Measurements from ENCODE around the gene PEG3.

Gene PEG3

DNA sequence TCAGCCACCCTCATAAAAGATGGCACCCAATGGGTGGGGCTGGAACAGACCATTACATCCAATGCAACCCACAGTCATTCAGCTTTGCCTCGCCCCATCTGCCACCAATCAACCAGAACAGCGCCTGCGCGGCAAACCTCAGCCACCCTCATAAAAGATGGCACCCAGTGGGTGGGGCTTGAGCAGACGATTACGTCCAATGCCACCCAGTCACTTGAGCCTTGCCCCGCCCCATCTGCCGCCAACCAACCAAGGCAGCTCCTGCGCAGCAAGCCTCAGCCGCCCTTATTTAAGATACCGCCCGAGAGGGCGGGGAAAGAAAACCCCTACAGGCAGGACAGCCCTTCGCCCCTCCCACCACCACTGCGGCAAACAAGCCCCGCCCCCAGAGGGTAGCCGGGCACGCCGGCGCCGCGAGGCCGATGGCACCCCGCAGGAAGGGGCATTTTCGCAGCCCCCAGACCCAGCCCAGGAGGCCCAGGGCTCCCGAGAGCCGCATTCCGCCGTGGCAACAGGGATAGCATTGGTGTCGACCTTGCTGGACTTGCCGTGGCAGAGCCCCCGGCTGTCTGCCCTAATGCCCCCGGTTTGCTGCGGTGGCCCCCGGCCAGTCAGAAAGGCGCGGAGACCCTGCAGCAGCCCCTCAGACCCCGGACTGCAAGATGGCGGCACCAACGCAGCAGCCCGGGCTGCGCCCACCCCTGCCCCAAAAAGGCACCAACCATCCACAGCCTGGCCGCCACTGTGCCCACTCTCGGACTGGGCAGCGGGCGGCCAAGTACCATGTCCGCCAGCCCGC, 675 bp downstream of the PEG3 start:
- peaks cover 25 to 52% of the 10 kb centered on the region in 2 donors for H3K9me3 ChIP-seq (ENCODE audit: control insufficient read depth in 1 of 2, low read length in 2 of 2)
- H3K27me3 ChIP-seq (ENCODE audit: control insufficient read depth in 1 of 2, insufficient read depth in 2 of 2, low read length in 2 of 2) = no peaks in the 10 kb centered on the region
- H3K36me3 ChIP-seq (ENCODE audit: control insufficient read depth in 1 of 2, insufficient read depth in 2 of 2, low read length in 2 of 2) = no peaks in the 10 kb centered on the region
- H3K9ac ChIP-seq (ENCODE audit: low read depth in 1 of 2, low read length in 2 of 2) = no peak overlapping the region
- peak overlapping the region in 1 of 2 donors; percentile 44 for H3K4me3 ChIP-seq (ENCODE audit: low read depth in 1 of 2, low read length in 2 of 2)
- H3K4me1 ChIP-seq (ENCODE audit: control insufficient read depth in 1 of 2, insufficient read depth in 2 of 2, low read length in 2 of 2) = no peaks in the 10 kb centered on the region
- H3K27ac ChIP-seq (ENCODE audit: low read depth, low read length) = no peak overlapping the region

DNA sequence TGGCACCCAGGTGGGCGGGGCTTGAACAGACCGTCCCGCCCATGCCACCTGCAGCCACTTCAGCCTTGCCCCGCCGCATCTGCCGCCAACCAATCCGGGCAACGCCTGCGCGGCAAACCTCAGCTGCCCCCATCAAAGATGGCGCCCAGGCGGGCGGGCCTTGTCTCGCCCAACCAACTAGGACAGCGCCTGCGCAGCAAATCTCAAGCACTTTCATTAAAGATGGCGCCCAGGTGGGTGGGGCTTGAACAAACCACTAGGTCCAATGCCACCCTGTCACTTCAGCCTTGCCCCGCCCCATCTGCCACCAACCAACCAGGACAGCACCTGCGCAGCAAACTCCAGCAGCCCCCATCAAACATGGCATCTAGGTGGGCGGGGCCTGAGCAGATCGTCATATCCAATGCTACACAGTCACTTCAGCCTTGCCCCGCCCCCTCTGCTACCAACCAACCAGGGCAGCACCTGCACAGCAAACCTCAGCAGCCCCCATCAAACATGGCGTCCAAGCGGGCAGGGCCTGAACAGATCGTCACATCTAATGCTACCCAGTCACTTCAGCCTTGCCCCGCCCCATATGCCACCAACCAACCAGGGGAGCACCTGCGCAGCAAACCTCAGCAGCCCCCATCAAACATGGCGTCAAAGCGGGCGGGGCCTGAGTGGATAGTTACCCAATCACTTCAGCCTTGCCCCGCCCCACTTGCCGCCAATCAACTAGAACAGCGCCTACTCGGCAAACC, 1.4 kb downstream of the PEG3 start:
- H3K9me3 ChIP-seq (ENCODE audit: control insufficient read depth in 1 of 2, low read length in 2 of 2) = peaks cover 28 to 49% of the 10 kb centered on the region in 2 donors
- H3K9ac ChIP-seq (ENCODE audit: low read depth in 1 of 2, low read length in 2 of 2) = no peak overlapping the region
- H3K4me3 ChIP-seq (ENCODE audit: low read depth in 1 of 2, low read length in 2 of 2) = peak overlapping the region in 1 of 2 donors; percentile 44
- no peaks in the 10 kb centered on the region for H3K27me3 ChIP-seq (ENCODE audit: control insufficient read depth in 1 of 2, insufficient read depth in 2 of 2, low read length in 2 of 2)
- no peaks in the 10 kb centered on the region for H3K4me1 ChIP-seq (ENCODE audit: control insufficient read depth in 1 of 2, insufficient read depth in 2 of 2, low read length in 2 of 2)
- no peak overlapping the region for H3K27ac ChIP-seq (ENCODE audit: low read depth, low read length)
- H3K36me3 ChIP-seq (ENCODE audit: control insufficient read depth in 1 of 2, insufficient read depth in 2 of 2, low read length in 2 of 2) = no peaks in the 10 kb centered on the region

DNA sequence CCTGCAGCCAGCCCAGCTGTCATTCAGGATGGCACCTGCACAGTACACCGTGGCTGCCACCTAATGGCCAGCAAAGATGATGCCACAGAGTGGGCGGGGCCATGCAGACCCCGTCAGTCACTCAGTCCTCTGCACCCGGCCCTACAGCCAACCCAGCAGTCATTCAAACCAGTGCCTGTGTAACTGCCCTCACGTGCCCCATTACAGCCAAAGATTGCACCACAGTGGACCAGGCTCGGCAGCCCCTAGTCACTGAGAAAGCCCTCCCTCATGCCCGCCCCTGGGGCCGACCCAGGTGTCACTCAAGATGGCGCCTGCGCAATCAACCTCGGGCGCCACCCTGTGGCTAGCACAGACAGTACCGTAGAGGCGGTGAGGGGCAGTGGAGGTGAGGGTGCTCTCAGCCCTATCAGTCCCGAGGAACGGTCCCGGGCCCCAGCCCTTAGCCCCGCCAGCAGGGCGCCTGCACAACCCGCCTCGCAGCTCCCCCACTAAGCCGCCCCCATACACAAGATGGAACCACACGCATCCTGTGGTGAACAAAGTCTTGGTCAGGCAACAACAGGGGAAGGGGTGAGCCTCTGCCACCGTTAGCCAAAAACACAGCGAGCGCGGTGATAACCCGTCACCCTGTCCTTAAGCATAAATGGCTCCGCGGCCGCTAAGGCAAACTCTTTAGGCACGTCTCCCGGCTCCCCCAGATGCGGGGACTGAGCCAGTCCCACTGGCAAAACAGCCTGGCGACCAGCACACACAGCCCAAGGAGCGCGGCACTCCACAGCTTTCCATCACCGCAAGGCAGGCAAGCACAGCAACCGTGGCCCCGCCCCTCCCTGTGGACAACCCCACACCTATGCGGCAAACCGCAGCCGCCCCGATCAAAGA, 2.3 kb downstream of the PEG3 start:
- Histone ChIP-seq H3K36me3 (ENCODE audit: control insufficient read depth in 1 of 2, insufficient read depth in 2 of 2, low read length in 2 of 2) (no peaks in the 10 kb centered on the region), H3K9ac (ENCODE audit: low read depth in 1 of 2, low read length in 2 of 2) (no peak overlapping the region), H3K9me3 (ENCODE audit: control insufficient read depth in 1 of 2, low read length in 2 of 2) (peaks cover 33 to 49% of the 10 kb centered on the region in 2 donors), H3K4me3 (ENCODE audit: low read depth in 1 of 2, low read length in 2 of 2) (peak overlapping the region; percentile 40 to 44), H3K27me3 (ENCODE audit: control insufficient read depth in 1 of 2, insufficient read depth in 2 of 2, low read length in 2 of 2) (no peaks in the 10 kb centered on the region), H3K4me1 (ENCODE audit: control insufficient read depth in 1 of 2, insufficient read depth in 2 of 2, low read length in 2 of 2) (no peaks in the 10 kb centered on the region), H3K27ac (ENCODE audit: low read depth, low read length) (peak overlapping the region; percentile 50)

DNA sequence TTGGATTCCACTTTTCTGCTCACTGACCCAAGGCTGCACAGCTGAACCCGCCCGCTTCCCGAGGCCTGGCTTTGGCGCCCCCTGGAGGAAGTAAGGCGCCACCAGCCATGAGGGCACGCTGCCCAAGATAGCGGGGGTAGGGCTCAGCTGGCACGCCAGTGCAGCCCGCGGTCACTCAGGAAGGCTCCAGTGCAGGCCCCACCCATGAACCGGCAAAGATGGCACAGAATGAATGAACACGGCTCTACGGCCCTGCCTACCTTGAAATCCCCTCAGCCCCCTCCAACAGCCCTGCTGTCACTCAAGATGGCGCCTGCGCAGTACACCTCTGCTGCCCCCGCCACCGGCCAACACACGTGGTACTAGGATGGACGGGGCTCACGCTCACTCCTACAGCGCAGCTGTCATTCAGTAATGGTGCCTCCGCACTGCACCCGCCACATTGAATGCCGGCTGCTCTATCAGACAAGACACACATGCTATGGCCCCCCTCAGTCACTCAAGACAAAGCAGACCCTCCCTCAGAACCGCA, 3.0 kb downstream of the PEG3 start:
- Histone ChIP-seq H3K9ac (ENCODE audit: low read depth in 1 of 2, low read length in 2 of 2) (no peak overlapping the region), H3K9me3 (ENCODE audit: control insufficient read depth in 1 of 2, low read length in 2 of 2) (peaks cover 36 to 50% of the 10 kb centered on the region in 2 donors), H3K36me3 (ENCODE audit: control insufficient read depth in 1 of 2, insufficient read depth in 2 of 2, low read length in 2 of 2) (no peaks in the 10 kb centered on the region), H3K4me1 (ENCODE audit: control insufficient read depth in 1 of 2, insufficient read depth in 2 of 2, low read length in 2 of 2) (no peaks in the 10 kb centered on the region), H3K4me3 (ENCODE audit: low read depth in 1 of 2, low read length in 2 of 2) (peak overlapping the region; percentile 40 to 44), H3K27me3 (ENCODE audit: control insufficient read depth in 1 of 2, insufficient read depth in 2 of 2, low read length in 2 of 2) (no peaks in the 10 kb centered on the region), H3K27ac (ENCODE audit: low read depth, low read length) (no peak overlapping the region)

DNA sequence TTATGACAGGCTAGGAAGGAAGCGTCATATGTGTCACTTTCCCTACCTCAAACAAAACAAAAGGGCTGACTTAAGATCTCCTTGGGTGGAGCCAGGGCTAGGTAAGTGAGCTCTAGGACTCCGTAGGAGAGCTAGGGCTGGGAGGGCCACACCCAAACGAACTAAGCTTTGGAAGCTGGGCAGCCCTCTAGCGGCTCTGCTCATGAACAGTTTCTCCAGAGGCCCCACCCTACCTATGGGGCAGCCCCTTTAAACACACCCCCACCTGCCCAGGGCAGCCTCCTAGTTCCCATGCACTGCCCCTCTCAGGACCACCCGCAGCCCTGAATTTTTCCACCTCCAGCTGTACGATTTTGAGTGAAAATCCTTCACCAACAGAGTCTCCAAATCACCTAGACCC, 3.5 kb downstream of the PEG3 start:
- Histone ChIP-seq H3K4me3 (ENCODE audit: low read depth in 1 of 2, low read length in 2 of 2) (no peak overlapping the region), H3K9me3 (ENCODE audit: control insufficient read depth in 1 of 2, low read length in 2 of 2) (peaks cover 40 to 56% of the 10 kb centered on the region in 2 donors), H3K27me3 (ENCODE audit: control insufficient read depth in 1 of 2, insufficient read depth in 2 of 2, low read length in 2 of 2) (no peaks in the 10 kb centered on the region), H3K27ac (ENCODE audit: low read depth, low read length) (no peak overlapping the region), H3K4me1 (ENCODE audit: control insufficient read depth in 1 of 2, insufficient read depth in 2 of 2, low read length in 2 of 2) (no peaks in the 10 kb centered on the region), H3K36me3 (ENCODE audit: control insufficient read depth in 1 of 2, insufficient read depth in 2 of 2, low read length in 2 of 2) (no peaks in the 10 kb centered on the region), H3K9ac (ENCODE audit: low read depth in 1 of 2, low read length in 2 of 2) (no peak overlapping the region)

DNA sequence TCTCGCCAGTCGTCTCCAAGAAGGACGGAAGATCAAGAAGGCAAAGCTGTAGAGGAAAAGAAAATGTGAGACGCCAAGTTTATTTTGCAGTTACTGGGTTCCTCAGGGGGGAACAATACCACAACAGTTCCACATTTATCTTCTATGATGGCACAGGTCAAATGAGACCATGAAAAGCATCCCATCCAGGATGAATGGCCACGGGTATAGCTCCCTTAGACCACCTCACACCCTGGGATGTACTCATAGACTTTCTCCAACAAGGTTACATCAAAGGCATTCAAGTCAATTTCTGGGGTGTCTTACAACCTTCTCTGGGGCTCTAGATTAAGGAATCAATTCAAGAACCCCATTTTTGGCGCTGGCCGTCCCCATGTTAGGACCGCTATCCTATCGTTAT, 4.5 kb downstream of the PEG3 start:
- Histone ChIP-seq H3K27ac (ENCODE audit: low read depth, low read length) (no peak overlapping the region), H3K9me3 (ENCODE audit: control insufficient read depth in 1 of 2, low read length in 2 of 2) (peaks cover 40 to 54% of the 10 kb centered on the region in 2 donors), H3K27me3 (ENCODE audit: control insufficient read depth in 1 of 2, insufficient read depth in 2 of 2, low read length in 2 of 2) (no peaks in the 10 kb centered on the region), H3K36me3 (ENCODE audit: control insufficient read depth in 1 of 2, insufficient read depth in 2 of 2, low read length in 2 of 2) (no peaks in the 10 kb centered on the region), H3K4me3 (ENCODE audit: low read depth in 1 of 2, low read length in 2 of 2) (no peak overlapping the region), H3K9ac (ENCODE audit: low read depth in 1 of 2, low read length in 2 of 2) (no peak overlapping the region), H3K4me1 (ENCODE audit: control insufficient read depth in 1 of 2, insufficient read depth in 2 of 2, low read length in 2 of 2) (no peaks in the 10 kb centered on the region)

DNA sequence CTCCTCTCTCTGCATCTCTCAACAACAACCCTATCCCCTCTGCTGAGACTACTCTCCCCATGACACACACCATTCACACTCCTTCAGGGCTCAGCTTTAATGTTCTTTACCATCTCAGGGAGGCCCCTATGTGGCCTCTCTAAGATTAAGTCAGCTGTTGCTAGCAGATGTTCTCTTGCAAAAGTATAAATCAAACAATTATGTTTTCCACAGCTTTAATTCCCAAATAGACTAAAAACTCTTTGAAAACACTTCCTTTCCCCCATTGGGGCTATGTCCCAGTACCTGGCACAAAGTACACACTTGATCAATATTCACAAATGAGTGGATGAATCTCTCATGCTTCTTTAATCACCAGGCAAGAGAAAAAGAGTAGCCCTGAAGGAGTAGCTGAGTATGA, 5.1 kb downstream of the PEG3 start:
- no peaks in the 10 kb centered on the region for H3K27me3 ChIP-seq (ENCODE audit: control insufficient read depth in 1 of 2, insufficient read depth in 2 of 2, low read length in 2 of 2)
- no peak overlapping the region for H3K4me3 ChIP-seq (ENCODE audit: low read depth in 1 of 2, low read length in 2 of 2)
- peaks cover 40 to 51% of the 10 kb centered on the region in 2 donors for H3K9me3 ChIP-seq (ENCODE audit: control insufficient read depth in 1 of 2, low read length in 2 of 2)
- H3K36me3 ChIP-seq (ENCODE audit: control insufficient read depth in 1 of 2, insufficient read depth in 2 of 2, low read length in 2 of 2) = no peaks in the 10 kb centered on the region
- no peak overlapping the region for H3K27ac ChIP-seq (ENCODE audit: low read depth, low read length)
- no peaks in the 10 kb centered on the region for H3K4me1 ChIP-seq (ENCODE audit: control insufficient read depth in 1 of 2, insufficient read depth in 2 of 2, low read length in 2 of 2)
- H3K9ac ChIP-seq (ENCODE audit: low read depth in 1 of 2, low read length in 2 of 2) = no peak overlapping the region

DNA sequence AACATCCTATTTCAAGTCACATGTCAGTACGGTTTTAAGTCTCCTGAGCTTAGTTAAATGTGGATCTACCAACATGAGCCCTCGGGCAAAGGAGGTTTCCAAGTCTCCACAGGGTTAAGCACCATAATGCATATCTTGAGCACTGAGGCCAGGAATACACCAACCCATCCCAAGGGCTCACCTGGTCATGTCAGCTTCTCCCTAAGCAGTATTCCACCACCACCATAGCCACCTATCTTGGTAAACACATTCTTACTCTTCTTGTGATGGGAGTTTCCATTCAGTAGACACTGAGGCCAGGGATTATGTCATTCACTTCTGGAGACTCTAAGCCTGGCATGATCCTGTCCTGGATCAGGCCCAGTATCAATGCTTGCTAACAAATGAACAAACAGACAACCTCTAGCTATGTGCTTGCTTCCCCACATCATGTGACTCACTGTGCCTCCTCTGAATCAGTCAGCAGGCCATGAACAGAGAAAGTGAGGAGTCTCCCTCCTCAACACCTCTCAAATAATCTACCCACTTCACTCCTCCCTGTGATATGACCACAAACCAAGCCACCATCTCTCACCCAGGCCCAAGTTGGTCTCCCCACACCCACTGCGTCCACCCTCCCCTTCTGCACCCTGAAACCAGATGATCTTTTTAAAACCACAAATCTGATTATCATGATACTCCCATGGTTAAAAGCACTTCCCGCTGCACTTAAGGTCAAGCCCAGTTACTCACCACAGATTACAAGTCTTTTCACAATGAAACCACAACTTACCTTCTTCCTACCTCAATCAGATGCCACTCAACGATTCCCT, 5.8 kb downstream of the PEG3 start:
- H3K9me3 ChIP-seq (ENCODE audit: control insufficient read depth in 1 of 2, low read length in 2 of 2) = peaks cover 39 to 44% of the 10 kb centered on the region in 2 donors
- H3K27me3 ChIP-seq (ENCODE audit: control insufficient read depth in 1 of 2, insufficient read depth in 2 of 2, low read length in 2 of 2) = no peaks in the 10 kb centered on the region
- H3K4me1 ChIP-seq (ENCODE audit: control insufficient read depth in 1 of 2, insufficient read depth in 2 of 2, low read length in 2 of 2) = no peaks in the 10 kb centered on the region
- H3K9ac ChIP-seq (ENCODE audit: low read depth in 1 of 2, low read length in 2 of 2) = no peak overlapping the region
- H3K4me3 ChIP-seq (ENCODE audit: low read depth in 1 of 2, low read length in 2 of 2) = no peak overlapping the region
- H3K27ac ChIP-seq (ENCODE audit: low read depth, low read length) = no peak overlapping the region
- no peaks in the 10 kb centered on the region for H3K36me3 ChIP-seq (ENCODE audit: control insufficient read depth in 1 of 2, insufficient read depth in 2 of 2, low read length in 2 of 2)

DNA sequence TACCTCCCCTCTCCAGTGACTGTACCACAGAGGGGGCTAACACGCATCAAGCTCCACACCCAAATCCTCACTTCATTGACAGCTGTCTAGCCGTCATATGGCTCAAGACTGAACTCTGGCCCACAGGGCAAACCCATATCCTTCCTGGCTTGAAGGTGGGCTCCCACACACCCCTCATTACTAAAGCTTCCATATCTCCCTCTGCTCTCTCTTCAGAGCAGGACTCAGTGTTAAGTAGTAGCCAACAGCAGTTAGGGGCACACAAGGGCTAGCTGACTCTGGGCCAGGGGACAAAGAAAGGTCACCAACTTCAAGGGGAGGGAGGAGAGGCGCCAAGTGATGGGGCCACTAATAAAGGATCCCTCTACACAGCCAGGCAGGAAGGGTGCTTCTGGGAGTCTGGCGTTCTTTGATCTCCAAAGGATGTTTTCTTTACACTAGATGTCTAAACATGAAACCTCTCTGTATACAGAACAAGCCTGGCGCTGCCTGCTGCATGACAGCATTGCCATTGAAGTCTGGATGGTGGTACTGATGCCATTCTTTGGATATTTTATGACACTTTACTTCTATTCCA, 8.1 kb downstream of the PEG3 start:
- no peak overlapping the region for H3K27ac ChIP-seq (ENCODE audit: low read depth, low read length)

More for the DNA sequence above, 8.1 kb downstream of the PEG3 start:
- Histone ChIP-seq H3K9ac (ENCODE audit: low read depth in 1 of 2, low read length in 2 of 2) (no peak overlapping the region), H3K27me3 (ENCODE audit: control insufficient read depth in 1 of 2, insufficient read depth in 2 of 2, low read length in 2 of 2) (no peaks in the 10 kb centered on the region), H3K36me3 (ENCODE audit: control insufficient read depth in 1 of 2, insufficient read depth in 2 of 2, low read length in 2 of 2) (no peaks in the 10 kb centered on the region), H3K4me3 (ENCODE audit: low read depth in 1 of 2, low read length in 2 of 2) (no peak overlapping the region), H3K4me1 (ENCODE audit: control insufficient read depth in 1 of 2, insufficient read depth in 2 of 2, low read length in 2 of 2) (no peaks in the 10 kb centered on the region), H3K9me3 (ENCODE audit: control insufficient read depth in 1 of 2, low read length in 2 of 2) (peaks cover 26 to 28% of the 10 kb centered on the region in 2 donors)
